Bronchial epithelial cell (primary cell): ENCODE data around the gene SRR. TPM values are rescaled to one million over a fixed set of nuclear protein-coding genes. Genes with fewer than 3 reads are reported as not detected.

Source experiments
- DNase-seq: peaks from one replicate; pipeline ENCODE4 v3.0.0-alpha.2; 2010; ENCODE audit warnings: low read depth
- FAIRE-seq: peaks from 2 replicates; lab custom pipeline; 2011; peaks lifted over from hg19 to GRCh38; lab: Jason Lieb, UNC
- H3K27me3 ChIP-seq: 2 replicates; pipeline ENCODE4 v1.5.1; 2011; ENCODE audit warnings: low read length; ENCODE audit not compliant: control insufficient read depth, insufficient read depth
- H3K36me3 ChIP-seq: 2 replicates; pipeline ENCODE4 v1.5.1; 2011; ENCODE audit warnings: low read length; ENCODE audit not compliant: control insufficient read depth, insufficient read depth
- H3K4me3 ChIP-seq: 2 replicates; pipeline ENCODE4 v1.5.1; 2011; ENCODE audit warnings: mild to moderate bottlenecking, low read depth, low read length, control low read depth
- total RNA-seq: library from RNA; depleted of rRNA; stranded (reverse); fragments of >200 nt; gene quantifications from 2 replicates; pipeline ENCODE4 v1.2.1, GENCODE V29; 2014
- TF ChIP-seq, protein P1 (sequence below): IDR thresholded peaks from 2 replicates; pipeline ENCODE4 v1.5.1; 2011; ENCODE audit warnings: mild to moderate bottlenecking, moderate library complexity, low read length, control low read depth, inconsistent platforms; ENCODE audit not compliant: insufficient read depth, severe bottlenecking

SRR gene
- total RNA-seq, 1 donor from 2014 or later = 10.5 TPM

DNA sequence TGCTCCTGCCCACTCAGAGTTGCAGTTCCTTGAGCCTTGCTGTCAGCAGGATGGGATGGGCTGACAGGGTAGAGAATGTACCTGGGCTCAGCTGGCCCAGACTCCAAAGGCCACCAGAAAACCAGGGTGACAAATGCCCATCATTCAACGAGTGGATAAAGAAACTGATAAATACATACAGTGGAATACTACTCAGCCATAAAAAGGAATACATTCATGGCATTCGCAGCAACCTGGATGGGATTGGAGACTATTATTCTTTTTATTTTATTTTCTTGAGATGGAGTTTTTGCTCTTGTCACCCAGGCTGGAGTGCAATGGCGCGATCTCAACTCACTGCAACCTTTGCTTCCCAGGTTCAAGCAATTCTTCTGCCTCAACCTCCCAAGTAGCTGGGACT lies 53.5 kb downstream of the SRR start:
- FAIRE-seq (no peak), DNase-seq (no peak)
- H3K36me3 ChIP-seq = peaks cover 4% of the 10 kb centered on the region
- no peak overlapping the region for H3K4me3 ChIP-seq
- TF ChIP-seq, protein P1, sequence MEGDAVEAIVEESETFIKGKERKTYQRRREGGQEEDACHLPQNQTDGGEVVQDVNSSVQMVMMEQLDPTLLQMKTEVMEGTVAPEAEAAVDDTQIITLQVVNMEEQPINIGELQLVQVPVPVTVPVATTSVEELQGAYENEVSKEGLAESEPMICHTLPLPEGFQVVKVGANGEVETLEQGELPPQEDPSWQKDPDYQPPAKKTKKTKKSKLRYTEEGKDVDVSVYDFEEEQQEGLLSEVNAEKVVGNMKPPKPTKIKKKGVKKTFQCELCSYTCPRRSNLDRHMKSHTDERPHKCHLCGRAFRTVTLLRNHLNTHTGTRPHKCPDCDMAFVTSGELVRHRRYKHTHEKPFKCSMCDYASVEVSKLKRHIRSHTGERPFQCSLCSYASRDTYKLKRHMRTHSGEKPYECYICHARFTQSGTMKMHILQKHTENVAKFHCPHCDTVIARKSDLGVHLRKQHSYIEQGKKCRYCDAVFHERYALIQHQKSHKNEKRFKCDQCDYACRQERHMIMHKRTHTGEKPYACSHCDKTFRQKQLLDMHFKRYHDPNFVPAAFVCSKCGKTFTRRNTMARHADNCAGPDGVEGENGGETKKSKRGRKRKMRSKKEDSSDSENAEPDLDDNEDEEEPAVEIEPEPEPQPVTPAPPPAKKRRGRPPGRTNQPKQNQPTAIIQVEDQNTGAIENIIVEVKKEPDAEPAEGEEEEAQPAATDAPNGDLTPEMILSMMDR = no peak
- H3K27me3 ChIP-seq = no peaks in the 10 kb centered on the region

DNA sequence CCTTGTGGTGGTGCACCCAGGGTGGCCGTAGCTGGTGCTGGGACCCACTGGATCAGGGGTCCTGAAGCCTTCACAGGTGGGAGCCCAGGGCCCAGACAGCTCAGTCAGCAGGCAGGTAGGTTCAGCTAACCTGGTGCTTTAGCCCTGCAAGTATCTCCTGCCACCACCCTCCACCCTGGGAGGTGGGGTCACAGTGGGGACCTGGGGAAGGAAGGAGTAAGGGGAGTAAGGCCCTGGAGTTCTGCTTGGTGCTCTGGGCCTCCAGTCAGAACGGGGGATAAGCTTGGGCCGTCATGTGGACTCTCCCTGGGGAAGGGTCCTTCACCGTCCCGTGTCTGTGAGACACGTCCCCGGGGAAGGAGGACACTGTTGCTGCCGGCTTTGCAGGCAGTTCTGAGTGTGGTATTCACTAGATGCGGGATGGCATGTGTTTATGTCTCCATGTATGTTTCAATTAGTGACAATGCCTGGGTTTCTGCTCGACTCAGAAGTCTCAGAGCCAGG lies 54.2 kb downstream of the SRR start:
- DNase-seq (no peak), FAIRE-seq (no peak)
- Histone ChIP-seq H3K4me3 (no peak overlapping the region), H3K27me3 (no peaks in the 10 kb centered on the region), H3K36me3 (peaks cover 7% of the 10 kb centered on the region)
- TF ChIP-seq, protein P1 = no peak

DNA sequence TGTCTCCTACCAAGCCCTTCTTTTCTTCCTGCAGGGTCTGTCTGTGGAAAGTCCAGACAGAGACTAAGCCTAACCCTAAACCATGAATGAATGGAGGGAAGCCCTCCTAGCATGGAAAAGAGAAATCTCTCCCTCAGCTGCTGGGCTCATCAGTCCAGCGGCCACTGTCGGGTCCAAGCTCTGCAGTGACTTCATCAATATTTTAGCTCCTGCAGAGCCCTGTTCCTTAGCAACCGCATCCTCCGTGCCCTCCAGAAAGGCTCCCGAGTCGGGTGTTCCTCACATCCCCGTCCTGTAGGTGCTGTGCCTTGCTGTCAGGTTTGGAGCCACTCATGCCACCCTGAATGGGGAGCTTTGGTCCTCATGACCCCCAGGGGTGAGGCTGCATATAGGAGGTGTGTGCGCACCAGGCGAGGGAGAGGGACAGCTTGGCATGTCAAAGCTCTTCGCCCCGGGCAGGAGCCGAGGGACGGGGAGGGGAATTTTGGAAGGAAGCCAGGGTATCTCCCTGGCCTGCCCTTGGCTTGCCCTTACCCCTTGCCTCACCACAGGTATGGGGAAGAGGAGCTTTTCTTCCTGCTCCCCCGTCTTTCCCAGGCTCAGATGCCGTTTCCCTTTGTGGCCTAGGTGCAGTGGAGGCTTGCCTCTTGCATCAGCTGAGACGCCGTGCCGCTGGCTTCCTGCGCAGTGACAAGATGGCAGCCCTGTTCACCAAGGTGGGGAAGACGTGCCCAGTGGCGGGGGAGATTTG lies 57.4 kb downstream of the SRR start:
- DNase-seq = no peak
- FAIRE-seq = no peak
- TF ChIP-seq, protein P1 = no peak
- H3K4me3 ChIP-seq = no peak overlapping the region
- H3K27me3 ChIP-seq = no peaks in the 10 kb centered on the region
- peaks cover 17% of the 10 kb centered on the region for H3K36me3 ChIP-seq

DNA sequence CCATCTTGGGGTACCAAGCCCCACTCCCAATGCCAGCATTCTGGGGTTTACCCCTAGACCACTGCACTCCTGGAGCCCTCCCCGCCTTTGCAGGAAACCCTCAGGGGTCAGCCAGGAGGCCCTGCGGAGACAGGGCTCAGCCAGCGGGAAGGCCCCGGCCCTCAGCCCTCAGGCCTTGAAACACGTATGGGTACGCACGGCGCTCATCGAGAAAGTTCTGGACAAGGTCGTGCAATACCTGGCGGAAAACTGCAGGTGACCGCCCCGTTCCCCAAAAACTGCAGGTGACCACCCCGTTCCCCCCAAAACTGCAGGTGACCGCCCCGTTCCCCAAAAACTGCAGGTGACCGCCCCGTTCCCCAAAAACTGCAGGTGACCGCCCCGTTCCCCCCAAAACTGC lies 58.3 kb downstream of the SRR start:
- DNase-seq (no peak), FAIRE-seq (no peak)
- TF ChIP-seq, protein P1 = no peak
- Histone ChIP-seq H3K27me3 (no peaks in the 10 kb centered on the region), H3K4me3 (no peak overlapping the region), H3K36me3 (peaks cover 19% of the 10 kb centered on the region)

DNA sequence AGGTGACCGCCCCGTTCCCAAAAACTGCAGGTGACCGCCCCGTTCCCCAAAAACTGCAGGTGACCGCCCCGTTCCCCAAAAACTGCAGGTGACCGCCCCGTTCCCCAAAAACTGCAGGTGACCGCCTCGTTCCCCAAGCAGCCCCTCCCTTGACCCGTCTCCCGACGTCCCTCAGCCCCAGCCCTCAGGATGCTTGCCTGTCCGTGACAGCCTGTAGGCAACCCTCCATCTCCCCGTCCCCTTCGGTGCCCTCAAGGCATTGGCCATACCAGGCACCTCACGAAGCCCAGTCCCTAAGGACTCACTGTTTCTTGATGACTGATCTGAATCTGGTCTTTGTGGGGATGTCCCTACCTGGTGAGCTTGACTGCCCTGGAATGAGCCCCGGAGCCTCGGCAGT lies 58.7 kb downstream of the SRR start:
- TF ChIP-seq, protein P1 = no peak
- no peaks in the 10 kb centered on the region for H3K27me3 ChIP-seq
- peaks cover 19% of the 10 kb centered on the region for H3K36me3 ChIP-seq
- H3K4me3 ChIP-seq = no peak overlapping the region
- DNase-seq (no peak), FAIRE-seq (no peak)
